AG08395 (cell line): ENCODE results near the gene TBC1D25.
"Not testable (repeated sequence)": the region's sequence is repeated elsewhere in the genome, so short reads cannot be mapped to it uniquely, and the experiment has no call there.

Experiments
- DNase-seq: peaks from one replicate; pipeline ENCODE4 v3.0.0; 2012; ENCODE audit warnings: mixed read lengths, low spot score

The TBC1D25 gene

DNA sequence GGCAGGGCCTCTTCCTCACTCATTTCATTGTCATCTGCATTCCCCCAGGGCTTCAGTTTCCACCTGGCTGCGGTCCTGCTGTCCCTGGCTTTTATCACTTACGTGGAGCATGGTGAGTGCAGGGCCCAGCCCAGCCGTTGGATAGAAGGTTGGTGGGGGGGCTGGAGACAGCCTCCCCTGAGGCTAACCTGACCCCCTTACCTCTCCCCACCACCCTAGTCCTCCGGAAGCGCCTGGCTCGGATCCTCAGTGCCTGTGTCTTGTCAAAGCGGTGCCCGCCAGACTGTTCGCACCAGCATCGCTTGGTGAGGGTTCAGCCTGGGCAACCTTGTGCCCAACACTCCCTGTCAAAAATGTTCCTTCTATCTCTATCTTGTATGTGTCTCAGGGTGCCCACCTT, 23.7 kb upstream of the TBC1D25 start:
- DNase-seq: no peak

DNA sequence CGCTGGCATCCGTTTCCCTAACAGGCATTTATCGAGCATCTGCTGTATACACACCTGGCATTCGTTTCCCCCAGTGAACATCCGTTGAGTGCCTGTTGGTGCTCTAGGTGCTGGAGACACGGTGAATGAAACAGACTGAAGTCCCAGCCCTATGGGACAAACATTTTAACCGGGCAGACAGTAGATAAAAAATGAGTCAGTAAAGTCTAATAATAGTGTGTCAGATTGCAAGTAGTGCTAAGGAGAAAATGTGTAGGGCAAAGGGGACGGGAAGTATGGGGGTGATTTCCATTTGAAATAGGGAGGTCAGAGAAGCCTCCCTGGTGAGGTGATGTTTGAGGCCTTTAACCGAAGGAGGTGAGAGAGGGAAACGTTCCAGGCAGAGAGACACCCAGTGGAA, 23.2 kb upstream of the TBC1D25 start:
- DNase-seq: no peak

DNA sequence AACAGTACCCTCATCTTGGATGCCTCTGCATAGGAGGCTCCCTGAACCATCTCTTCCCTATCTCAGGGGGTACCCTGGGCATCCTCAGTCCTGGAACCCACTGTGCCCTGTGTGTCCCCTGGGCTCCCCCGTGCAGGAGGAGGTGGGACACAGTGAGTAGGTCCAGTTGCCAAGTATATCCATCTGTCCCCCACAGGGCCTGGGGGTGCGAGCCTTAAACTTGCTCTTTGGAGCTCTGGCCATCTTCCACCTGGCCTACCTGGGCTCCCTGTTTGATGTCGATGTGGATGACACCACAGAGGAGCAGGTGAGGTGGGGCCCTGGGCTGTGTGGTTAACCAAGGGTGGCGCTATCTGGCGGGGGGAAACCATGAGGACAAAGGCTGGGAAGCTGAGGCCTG, 22.5 kb upstream of the TBC1D25 start:
- DNase-seq: no peak

DNA sequence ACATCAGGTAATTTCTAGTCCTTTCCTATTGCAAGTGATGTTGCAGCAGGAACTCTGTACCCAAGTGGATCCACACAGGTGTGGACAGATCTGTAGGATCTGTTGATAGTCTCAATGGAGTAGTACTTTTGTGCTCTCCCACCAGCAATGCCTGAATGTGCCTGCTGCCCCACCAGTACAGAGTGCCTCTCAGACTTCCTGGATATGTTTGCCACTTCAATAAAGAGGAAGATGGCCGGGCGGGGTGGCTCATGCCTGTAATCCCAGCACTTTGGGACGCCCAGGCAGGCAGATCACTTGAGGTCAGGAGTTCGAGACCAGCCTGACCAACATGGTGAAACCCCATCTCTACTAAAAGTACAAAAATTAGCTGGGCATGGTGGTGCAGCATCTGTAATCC, 20.0 kb upstream of the TBC1D25 start:
- DNase-seq: not testable (repeated sequence)

DNA sequence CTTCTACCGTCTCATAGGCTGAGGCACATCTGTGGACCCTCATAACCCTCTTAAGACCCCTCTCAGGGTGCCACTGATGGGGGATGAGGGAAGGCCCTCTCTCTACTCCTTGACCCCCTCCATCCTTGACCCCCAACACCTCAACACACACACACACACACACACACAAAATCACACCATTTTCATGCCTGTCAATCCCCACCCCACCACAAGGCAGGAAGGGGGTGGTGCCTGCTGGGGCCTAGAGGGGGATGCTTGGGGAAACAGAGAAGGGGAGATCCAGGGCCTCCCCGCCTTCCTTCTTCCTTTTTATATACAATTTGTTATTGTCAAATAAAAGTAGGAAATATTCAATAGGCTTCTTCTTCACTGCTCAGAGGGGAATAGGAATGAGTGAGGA, 19.1 kb upstream of the TBC1D25 start:
- DNase-seq: no peak

DNA sequence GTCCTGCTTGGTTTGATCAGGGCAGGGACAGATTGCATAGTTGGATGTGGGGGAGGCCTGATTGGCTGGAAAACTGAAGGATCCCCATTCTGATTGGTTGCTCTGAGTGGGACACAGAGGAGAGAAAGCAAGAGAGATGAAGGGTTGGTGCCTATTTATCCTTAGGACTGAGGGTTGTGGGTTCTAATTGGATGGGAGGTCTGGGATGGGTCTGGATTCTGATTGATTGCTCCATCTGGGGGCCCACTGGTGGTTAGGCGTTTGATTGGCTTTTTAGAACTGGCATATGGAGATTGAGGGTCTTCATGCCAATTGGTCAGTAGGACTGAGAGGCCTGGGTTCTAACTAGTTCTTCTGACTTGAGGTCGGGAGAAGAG, 18.6 kb upstream of the TBC1D25 start:
- no peak for DNase-seq

DNA sequence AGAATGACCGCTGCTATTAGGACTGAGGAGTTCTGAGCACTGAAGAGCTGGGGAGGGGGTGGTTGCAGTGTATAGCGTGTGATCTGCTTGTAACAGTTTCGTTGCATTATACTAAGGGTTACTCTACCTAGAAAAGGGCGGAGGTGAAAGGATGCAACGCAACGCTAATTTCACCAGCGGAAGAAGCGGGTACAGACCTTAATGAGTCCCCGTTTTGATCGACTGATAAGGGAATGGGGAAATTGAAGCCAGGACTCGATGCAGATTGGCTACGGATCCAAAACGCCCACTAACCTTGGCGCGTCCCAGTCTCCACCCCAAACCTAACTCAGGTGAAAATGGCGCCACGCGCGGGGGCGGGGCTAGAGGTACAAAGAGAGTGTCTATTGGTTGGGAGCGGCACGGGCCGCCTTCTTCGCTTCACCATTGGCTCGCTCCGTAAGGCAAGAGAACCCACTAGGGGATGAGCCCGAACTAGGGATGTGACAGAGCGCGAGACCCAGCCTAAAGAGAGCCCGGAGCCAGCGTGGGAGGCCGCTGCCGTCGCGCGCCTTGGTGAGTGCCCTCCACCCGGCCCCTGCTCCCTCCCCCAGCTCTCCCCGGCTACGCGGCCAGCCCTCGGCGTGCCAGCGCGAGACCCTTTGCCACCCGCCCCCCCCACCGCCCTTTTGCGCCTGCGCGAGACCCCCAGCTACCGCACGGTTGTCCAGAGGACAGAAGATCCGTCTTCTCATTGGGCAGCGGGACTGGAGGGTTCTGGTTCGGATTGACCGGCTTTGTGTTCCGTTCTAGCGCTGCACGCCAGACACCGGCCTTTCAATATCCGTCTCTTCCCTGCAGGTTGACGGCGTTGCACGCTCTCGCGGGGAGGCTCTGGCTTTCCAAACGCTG, 17.9 kb upstream of the TBC1D25 start, which contains the start of gene EBP:
TSS of gene EBP (plus strand) at position 456 of the 891 bp plus-strand sequence. CDS start 1,964 bp downstream, outside the sequence.
- peak; percentile 93 for DNase-seq

DNA sequence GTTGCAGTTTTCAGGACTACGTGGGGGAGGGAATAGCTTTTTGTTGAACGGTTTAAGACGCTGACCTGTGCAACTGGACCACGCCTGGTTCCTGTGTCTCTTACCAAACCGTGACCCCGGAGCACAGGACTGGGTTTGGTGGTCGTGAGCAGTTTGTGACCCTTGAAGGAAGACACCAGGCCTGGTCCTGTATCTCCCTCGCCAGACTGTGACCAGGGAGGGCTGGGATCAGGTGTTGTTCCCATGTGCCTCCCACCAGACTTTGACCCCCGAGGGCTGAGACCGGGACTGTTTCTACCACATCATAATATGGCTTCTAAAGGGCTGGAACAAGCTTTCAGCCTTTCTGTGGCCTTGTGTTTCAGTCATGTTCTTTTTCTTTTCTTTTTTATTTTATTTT, 17.2 kb upstream of the TBC1D25 start:
- DNase-seq: no peak

DNA sequence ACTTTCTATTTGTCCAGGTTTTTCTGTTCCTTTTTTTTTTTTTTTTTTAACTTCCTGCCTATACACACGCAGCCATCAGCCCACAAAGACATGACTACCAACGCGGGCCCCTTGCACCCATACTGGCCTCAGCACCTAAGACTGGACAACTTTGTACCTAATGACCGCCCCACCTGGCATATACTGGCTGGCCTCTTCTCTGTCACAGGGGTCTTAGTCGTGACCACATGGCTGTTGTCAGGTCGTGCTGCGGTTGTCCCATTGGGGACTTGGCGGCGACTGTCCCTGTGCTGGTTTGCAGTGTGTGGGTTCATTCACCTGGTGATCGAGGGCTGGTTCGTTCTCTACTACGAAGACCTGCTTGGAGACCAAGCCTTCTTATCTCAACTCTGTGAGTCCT, 15.8 kb upstream of the TBC1D25 start:
- no peak for DNase-seq

DNA sequence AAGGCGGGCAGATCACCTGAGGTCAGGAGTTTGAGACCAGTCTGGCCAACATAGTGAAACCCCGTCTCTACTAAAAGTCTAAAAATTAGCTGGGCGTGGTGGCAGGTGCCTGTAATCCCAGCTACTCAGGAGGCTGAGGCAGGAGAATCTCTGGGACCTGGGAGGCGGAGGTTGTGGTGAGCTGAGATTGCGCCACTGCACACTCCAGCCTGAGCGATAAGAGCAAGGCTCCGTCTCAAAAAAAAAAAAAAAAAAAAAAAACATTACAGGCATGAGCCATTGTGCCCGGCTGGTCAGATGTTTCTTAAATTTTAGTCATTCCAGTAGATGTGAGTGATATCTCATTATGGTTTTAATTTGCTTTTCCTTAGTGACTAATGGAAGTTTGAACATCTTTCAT, 13.7 kb upstream of the TBC1D25 start:
- DNase-seq: not testable (repeated sequence)

DNA sequence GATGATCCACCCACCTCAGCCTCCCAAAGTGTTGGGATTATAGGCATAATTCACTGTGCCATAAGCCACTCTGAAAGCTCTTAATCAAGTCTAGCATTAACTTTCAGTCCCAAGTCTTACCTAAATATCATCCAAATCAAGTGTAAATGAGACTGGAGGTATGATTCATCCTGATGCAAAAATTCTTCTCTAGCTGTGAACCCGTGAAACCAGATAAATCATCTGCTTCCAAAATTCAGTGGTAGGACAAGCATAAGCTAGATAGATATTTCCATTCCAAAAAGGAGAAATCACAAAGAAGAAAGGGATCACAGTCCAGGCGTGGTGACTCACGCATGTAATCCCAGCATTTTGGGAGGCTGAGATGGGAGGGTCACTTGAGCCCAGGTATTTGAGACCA, 8.8 kb upstream of the TBC1D25 start:
- DNase-seq: no peak

DNA sequence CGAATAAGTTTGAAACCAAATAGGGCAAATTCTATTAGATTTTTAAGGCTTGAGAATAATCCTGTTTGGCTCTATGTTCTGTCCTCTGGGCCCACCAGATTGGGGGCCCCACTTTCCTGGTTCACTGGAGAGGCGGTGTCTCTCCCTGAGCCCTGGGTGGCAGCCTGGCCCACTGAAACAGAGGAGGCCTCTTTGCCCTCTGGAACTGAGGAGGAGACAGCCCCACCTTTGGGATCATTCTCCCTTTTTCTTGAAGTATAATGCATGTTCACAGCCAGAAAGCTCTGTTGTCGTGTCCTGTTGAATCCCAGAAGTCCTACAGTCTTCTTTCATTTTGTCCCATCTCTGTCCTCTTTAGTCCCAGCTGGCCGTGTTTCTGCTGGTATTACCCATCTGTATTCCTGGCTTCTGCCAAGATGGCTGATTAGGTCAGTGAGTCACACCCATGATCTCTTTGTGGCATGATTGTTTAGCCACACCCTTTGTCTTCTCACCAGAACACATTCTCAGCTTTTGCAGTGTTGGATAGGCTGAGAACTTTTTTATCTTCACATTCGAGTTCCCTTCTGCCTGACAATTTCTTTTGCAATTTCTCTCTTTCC, 8.1 kb upstream of the TBC1D25 start:
- peak; percentile 62 for DNase-seq

DNA sequence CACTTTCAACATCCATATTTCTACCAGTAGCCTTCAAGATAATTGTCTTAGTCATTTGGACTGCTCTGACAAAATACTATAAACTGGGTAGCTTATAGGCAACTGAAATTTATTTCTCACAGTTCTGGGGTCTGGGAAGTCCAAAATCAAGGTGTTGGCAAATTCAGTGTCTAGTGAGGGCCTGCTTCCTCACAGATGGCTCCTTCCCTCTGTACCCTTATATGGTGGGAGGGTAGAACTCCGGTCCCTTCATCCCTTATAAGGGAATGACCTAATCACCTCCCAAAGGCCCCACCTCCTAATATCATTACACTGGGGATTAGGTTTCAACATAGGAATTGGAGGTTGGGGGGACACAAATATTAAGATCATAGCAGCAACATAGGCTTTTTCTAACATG, 7.4 kb upstream of the TBC1D25 start:
- no peak for DNase-seq

DNA sequence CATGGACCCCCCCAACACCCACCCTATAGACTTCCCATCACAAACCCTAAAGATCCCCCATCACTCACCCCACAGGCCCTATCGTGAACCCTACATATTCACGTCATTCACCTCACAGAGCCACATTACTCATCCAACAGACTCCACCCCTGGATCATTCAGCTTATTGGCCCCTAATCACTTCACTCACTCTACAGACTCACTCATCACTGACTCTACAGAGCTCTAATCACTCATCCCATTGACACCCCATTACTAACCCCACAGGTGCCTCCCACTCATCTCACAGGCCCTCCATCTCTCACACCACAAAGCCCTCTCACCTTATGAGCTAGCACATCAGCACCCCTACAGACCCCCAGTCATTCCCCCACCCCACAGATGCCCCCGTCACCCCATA, 6.3 kb upstream of the TBC1D25 start:
- no peak for DNase-seq

DNA sequence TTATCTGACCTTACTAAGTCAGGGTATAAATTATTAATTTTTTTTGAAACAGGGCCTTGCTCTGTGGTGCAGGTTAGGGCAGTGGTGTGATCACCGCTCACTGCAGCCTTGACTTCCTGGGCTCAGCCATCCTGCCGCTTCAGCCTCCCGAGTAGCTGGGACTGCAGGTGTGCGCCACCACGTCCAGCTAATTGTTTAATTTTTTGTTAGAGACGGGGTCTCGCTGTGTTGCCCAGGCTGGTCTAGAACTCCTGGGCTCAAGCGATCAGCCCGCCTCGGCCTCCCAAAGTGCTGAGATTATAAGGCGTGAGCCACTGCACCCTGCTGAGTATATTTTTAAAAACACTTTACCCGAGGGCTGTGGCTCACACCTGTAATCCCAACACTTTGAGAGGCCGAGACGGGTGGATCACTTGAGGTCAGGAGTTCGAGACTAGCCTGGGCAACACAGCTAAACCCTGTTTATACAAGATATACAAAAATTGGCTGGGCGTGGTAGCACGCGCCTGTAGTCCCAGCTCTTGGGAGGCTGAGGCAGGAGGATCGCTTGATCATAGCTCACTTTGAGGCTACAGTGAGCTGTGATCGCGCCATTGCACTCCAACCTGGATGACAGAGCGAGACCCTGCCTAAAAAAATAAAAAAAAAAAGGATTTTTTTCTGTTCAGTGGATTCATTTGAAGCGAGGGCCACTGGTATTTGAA, 721 bp upstream of the TBC1D25 start:
- no peak for DNase-seq

DNA sequence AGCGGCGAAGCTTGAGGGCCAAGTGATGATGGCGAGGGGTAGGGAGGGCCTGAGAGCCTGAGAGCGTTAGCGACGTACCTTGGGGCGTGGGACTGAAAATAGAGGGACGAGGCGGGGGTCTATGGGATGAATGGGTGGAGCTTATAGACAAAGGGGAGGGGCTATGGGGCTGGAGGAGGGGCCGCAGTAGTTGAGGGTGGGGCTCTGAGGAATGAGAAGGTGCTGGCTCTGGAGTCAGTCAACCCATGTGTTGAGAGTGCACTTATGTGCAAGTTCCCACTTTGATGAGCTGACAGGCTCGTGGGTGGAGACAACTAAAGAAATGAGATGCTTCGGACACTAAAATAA, 488 bp downstream of the TBC1D25 start:
- no peak for DNase-seq

DNA sequence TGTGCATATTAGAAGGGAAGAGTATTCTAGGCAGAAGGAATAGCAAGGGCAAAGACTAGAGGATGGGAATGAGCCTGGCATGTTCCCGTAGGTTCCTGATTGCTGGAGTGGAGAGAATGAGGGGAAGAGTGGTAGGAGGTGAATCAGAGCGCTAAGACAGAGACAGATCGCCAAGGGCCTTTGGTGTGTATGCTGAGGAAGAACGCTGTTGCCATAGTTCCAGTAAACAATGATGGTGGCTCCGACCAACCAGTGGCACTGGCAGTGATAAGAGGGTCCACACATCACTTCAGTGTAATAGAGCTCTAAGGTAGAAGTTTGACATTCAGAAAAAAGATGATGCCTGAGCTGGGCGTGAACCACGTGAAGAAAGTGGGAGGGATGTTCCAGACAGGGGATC, 966 bp downstream of the TBC1D25 start:
- no peak for DNase-seq

DNA sequence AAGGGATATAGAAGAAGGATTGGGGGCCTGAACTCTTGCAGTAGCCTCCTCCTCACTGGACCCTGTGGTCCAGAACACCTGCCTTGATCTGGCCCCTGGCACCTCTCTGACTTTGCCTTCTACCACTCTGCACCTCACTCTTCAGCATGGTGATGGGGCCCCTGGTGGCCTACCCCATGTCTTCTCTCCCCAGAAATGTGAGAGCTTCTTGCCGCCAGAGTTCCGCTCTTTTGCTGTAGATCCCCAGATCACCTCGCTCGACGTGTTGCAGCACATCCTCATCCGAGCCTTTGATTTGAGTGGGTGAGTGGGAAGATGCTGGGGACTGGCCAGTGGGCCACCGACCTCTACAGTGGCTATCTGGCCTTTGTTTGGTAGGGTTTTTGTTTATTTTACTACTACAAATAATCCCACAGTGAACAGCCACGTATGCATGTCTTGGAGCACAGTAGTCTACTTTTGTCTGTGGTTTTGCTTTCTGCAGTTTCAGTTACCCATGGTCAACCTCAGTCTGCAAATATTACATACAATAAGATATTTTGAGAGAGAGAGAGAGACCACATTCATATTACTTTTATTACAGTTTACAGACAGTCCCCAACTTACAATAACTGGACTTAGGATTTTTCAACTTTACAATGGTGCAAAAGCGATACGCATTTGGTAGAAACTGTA, 1.8 kb downstream of the TBC1D25 start:
- DNase-seq: no peak

DNA sequence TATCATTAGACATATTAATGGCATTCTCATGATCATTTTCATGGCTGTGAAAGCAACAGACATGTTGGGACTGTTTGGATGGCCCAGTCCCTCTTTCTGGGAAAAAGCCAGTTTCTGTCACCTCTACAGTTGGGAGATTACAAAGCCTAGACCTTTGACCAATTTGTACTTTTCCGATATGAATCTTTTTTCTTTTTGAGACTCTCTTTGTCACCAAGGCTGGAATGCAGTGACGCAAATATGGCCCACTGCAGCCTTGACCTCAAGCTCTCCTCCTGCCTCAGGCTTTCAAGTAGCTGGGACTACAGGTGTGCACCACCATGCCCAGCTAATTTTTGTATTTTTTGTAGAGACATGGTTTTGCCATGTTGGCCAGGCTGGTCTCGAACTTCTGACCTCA, 9.4 kb downstream of the TBC1D25 start:
- DNase-seq: no peak

DNA sequence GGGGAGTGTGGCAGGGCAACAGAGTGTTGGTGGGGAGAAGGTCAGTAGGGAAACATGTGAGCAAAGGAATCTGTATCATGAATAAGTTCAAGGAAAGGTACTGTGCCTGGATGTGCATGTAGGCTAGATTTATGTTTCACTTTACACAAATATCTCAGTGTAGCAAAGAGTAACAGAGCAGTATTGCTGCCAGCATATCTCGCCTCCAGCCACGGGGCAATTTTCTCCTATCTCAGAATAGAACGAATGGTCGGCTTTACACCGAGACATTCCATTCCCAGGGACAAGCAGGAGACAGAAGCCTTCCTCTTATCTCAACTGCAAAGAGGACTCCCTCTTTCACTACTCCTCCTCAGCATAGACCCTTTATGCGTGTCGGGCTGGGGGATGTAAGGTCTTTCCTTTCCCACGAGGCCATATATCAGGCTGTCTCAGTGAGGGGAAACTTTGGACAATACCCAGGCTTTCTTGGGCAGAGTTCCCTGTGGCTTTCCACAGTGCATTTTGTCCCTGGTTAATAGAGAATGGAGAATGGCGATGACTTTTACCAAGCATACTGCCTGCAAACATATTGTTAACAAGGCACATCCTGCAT, 16.3 kb downstream of the TBC1D25 start:
- DNase-seq: not testable (repeated sequence)

DNA sequence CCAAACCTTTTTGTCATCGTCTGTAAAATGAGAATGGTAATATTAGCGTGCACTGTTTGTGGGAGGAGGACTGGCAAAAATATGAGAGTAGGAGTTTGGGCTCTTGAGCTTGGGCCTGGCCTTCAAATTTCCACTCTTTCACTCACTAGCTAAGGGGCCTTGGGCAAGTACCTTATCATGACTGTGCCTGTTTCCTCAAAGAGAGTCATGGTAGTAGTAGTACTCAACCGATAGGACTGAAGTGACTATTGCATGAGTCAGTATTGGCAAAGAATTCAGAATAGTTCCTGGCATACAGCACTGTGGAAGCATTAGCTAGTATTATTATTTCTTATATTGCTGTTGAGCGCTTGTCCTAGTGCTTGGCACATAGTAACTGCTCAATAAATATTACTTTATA, 18.8 kb downstream of the TBC1D25 start:
- peak; percentile 77 for DNase-seq

DNA sequence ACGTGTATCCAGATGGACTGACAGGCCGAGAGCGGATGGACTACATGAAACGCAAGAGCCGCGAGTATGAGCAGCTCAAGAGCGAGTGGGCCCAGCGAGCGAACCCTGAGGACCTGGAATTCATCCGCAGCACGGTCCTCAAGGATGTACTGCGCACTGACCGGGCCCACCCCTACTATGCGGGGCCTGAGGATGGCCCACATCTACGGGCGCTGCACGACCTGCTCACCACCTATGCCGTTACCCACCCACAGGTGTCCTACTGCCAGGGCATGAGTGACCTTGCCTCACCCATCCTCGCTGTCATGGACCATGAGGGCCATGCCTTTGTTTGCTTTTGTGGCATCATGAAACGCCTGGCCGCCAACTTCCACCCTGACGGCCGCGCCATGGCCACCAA, 20.1 kb downstream of the TBC1D25 start:
- no peak for DNase-seq
